HepG2 (cell line): ENCODE results near the gene GPN2. TPM values are rescaled to one million over a fixed set of nuclear protein-coding genes. Genes with fewer than 3 reads are reported as not detected.

Experiments
- E2F1 ChIP-seq: sonication (generic); formaldehyde crosslinking; IDR thresholded peaks from 2 replicates; pipeline ENCODE4 v1.5.0; 2020; ENCODE audit warnings: missing genetic modification reagents
- EZH2 ChIP-seq: conservative IDR thresholded peaks from 2 replicates; pipeline ENCODE4 v1.6.1; 2012; ENCODE audit warnings: mild to moderate bottlenecking, low read depth, low read length, moderate library complexity
- HIVEP1 ChIP-seq: sonication (generic); formaldehyde crosslinking; IDR thresholded peaks from 2 replicates; pipeline ENCODE4 v1.4.0; 2020; ENCODE audit warnings: mild to moderate bottlenecking, missing genetic modification reagents
- HNF1A ChIP-seq, 2 experiments: sonication (generic) in 1 of 2; formaldehyde crosslinking in 1 of 2; IDR thresholded peaks; 2 replicates each; pipeline versions ENCODE4 v1.4.0 to v1.6.1; 2016 to 2020; ENCODE audit warnings: borderline replicate concordance in 1 of 2, low read depth in 1 of 2, mild to moderate bottlenecking in 1 of 2, missing genetic modification reagents in 1 of 2
- MED13 ChIP-seq: sonication (generic); formaldehyde crosslinking; IDR thresholded peaks from 2 replicates; pipeline ENCODE4 v1.5.0; 2020; ENCODE audit warnings: missing genetic modification reagents
- NONO ChIP-seq, 2 experiments: fragments of 450-650 bp in 1 of 2; sonication (generic) in 1 of 2; formaldehyde crosslinking in 1 of 2; IDR thresholded peaks in 1 of 2; conservative IDR thresholded peaks in 1 of 2; 2 replicates each; pipeline versions ENCODE4 v1.6.1 to v1.8.0; 2017 to 2022; ENCODE audit warnings: mild to moderate bottlenecking in 1 of 2, missing genetic modification reagents in 1 of 2, moderate library complexity in 1 of 2
- PHF5A ChIP-seq: IDR thresholded peaks from one replicate; pipeline ENCODE4 v1.6.1; 2018; ENCODE audit warnings: low read depth, missing genetic modification reagents; ENCODE audit not compliant: unreplicated experiment
- PPARG ChIP-seq: conservative IDR thresholded peaks from 2 replicates; pipeline ENCODE4 v1.6.1; 2016; ENCODE audit warnings: missing biosample characterization, missing genetic modification reagents
- SNRNP70 ChIP-seq: fragments of 200-400 bp; formaldehyde crosslinking; IDR thresholded peaks from 2 replicates; pipeline ENCODE4 v1.6.1; 2017; ENCODE audit warnings: mild to moderate bottlenecking, low read depth, low read length, moderate library complexity
- ZFP91 ChIP-seq: sonication (generic); formaldehyde crosslinking; IDR thresholded peaks from 2 replicates; pipeline ENCODE4 v1.9.0; 2022; ENCODE audit warnings: missing genetic modification reagents, mild to moderate bottlenecking, borderline replicate concordance
- ZMAT3 ChIP-seq: sonication (generic); formaldehyde crosslinking; conservative IDR thresholded peaks from 2 replicates; pipeline ENCODE4 v1.7.0; 2021; ENCODE audit warnings: missing genetic modification reagents
- ZNF501 ChIP-seq: sonication (generic); formaldehyde crosslinking; IDR thresholded peaks from 2 replicates; pipeline ENCODE4 v1.5.1; 2020; ENCODE audit warnings: mild to moderate bottlenecking, moderate library complexity, missing genetic modification reagents
- ZNF564 ChIP-seq: sonication (generic); formaldehyde crosslinking; IDR thresholded peaks from 2 replicates; pipeline ENCODE4 v1.8.1; 2023; ENCODE audit warnings: mild to moderate bottlenecking, missing genetic modification reagents
- ZNF567 ChIP-seq: sonication (generic); formaldehyde crosslinking; IDR thresholded peaks from 2 replicates; pipeline ENCODE4 v1.8.1; 2023; ENCODE audit warnings: mild to moderate bottlenecking, missing genetic modification reagents, borderline replicate concordance
- ZNF576 ChIP-seq: sonication (generic); formaldehyde crosslinking; IDR thresholded peaks from 2 replicates; pipeline ENCODE4 v1.4.0; 2020; ENCODE audit warnings: mild to moderate bottlenecking, missing genetic modification reagents
- ZNF619 ChIP-seq: sonication (generic); formaldehyde crosslinking; IDR thresholded peaks from 2 replicates; pipeline ENCODE4 v1.4.0; 2020; ENCODE audit warnings: mild to moderate bottlenecking, missing genetic modification reagents
- ZNF660 ChIP-seq: sonication (generic); formaldehyde crosslinking; IDR thresholded peaks from 2 replicates; pipeline ENCODE4 v1.5.1; 2020; ENCODE audit warnings: mild to moderate bottlenecking, low read depth, missing genetic modification reagents, borderline replicate concordance
- ZNF678 ChIP-seq: sonication (generic); formaldehyde crosslinking; IDR thresholded peaks from 2 replicates; pipeline ENCODE4 v1.4.0; 2020; ENCODE audit warnings: mild to moderate bottlenecking, missing genetic modification reagents
- ZNF709 ChIP-seq: sonication (generic); formaldehyde crosslinking; IDR thresholded peaks from 2 replicates; pipeline ENCODE4 v1.5.0; 2020; ENCODE audit warnings: mild to moderate bottlenecking, missing genetic modification reagents
- ZNF766 ChIP-seq: sonication (generic); formaldehyde crosslinking; IDR thresholded peaks from 2 replicates; pipeline ENCODE4 v1.5.0; 2020; ENCODE audit warnings: missing genetic modification reagents, borderline replicate concordance
- ZNF878 ChIP-seq: sonication (generic); formaldehyde crosslinking; IDR thresholded peaks from 2 replicates; pipeline ENCODE4 v1.8.1; 2023; ENCODE audit warnings: mild to moderate bottlenecking, missing genetic modification reagents, moderate library complexity
- polyA plus RNA-seq, 8 experiments: library from polyadenylated mRNA; depleted of rRNA in 3 of 8; stranded (reverse) in 7 of 8; unstranded in 1 of 8; fragments of >200 nt; fragmentation: Illumina TruSeq in 4 of 8; extraction: Trizol in 4 of 8; gene quantifications; 2 replicates each; pipeline versions ENCODE4 v1.2.1 to v1.2.3, GENCODE V29; 2011 to 2016; ENCODE audit warnings: low read depth in 4 of 8, missing spikeins in 1 of 8, mixed read lengths in 1 of 8; ENCODE audit not compliant: insufficient read depth in 1 of 8
- total RNA-seq, 5 experiments: library from RNA; depleted of rRNA; stranded (reverse); fragments of >200 nt; fragmentation: Illumina TruSeq; extraction: Trizol; gene quantifications; 2 replicates each; pipeline ENCODE4 v1.2.3, GENCODE V29; 2016; ENCODE audit warnings: low read depth in 1 of 5

GPN2 gene
- total and polyA plus RNA-seq, 2 of the 13 experiments (the other 11 are each of a cell fraction or from before 2014, with no cell fraction given), result 19.3 to 38.9 TPM

- peak; percentile 80 for TF ChIP-seq ZNF501 (CRISPR knock-in tag)
- no peak for TF ChIP-seq ZNF660
- peak; percentile 61; the same call in 1 of the 2 replicates for TF ChIP-seq HIVEP1 (CRISPR knock-in tag)
- TF ChIP-seq ZNF709 (CRISPR knock-in tag), result peak; percentile 95
- peak; percentile 88; the same call in 1 of the 2 replicates for TF ChIP-seq ZFP91
- peak; percentile 65 for TF ChIP-seq ZNF564 (CRISPR knock-in tag)
- no peak for TF ChIP-seq HNF1A (IDR thresholded peaks at IDR 0.05; ENCODE audit: low read depth)
- peak; percentile 28; the same call in 1 of the 2 replicates for TF ChIP-seq HNF1A (CRISPR knock-in tag; IDR thresholded peaks at IDR 0.05; ENCODE audit: borderline replicate concordance)
- no peak for TF ChIP-seq ZNF567
- peak; percentile 70 for TF ChIP-seq ZNF678 (CRISPR knock-in tag)
- no peak for TF ChIP-seq ZNF576 (CRISPR knock-in tag)
- TF ChIP-seq SNRNP70, result no peak
- peak; percentile 79; the same call in 1 of the 2 replicates for TF ChIP-seq E2F1 (CRISPR knock-in tag)
- TF ChIP-seq PHF5A (CRISPR knock-in tag), result no peak
- TF ChIP-seq PPARG (CRISPR knock-in tag), result no peak
- TF ChIP-seq ZNF619, result no peak
- TF ChIP-seq ZNF878 (CRISPR knock-in tag), result no peak
- TF ChIP-seq MED13, result peak; percentile 69; the same call in 1 of the 2 replicates
- no peak for TF ChIP-seq ZNF766
- 0 out of 2 replicates have a peak, but pooled peaks have one; percentile 25 for TF ChIP-seq ZMAT3 (CRISPR knock-in tag)
- TF ChIP-seq NONO (IDR thresholded peaks at IDR 0.05), result no peak
- TF ChIP-seq NONO (CRISPR knock-in tag; conservative IDR thresholded peaks at IDR 0.05), result peak; percentile 90
- TF ChIP-seq EZH2, result no peak
Measured at GRCh38 chr1:26921540-26922430, 31.7 kb upstream of the GPN2 start, which contains the start of gene NUDC (continued).
